Stimulated activated effector memory CD8-positive, alpha-beta T cell treated with anti-CD3 and anti-CD28 coated beads, Interleukin-12 subunit alpha, Interleukin-12 subunit beta, amount 100 ng/mL, for 72 hours (primary cell): ENCODE data around the gene PRR5.
"Not testable (repeated sequence)": the region's sequence is repeated elsewhere in the genome, so short reads cannot be mapped to it uniquely, and the experiment has no call there.

Experiments
- ATAC-seq: fragments of 150-1000 bp; cut with Tn5 transposase; 2 replicates; pipeline ENCODE4 v1.10.0; 2021
- DNase-seq, 2 donors: peaks; one replicate each; pipeline ENCODE4 v3.0.0; 2021 to 2022; ENCODE audit warnings: low spot score in 2 of 2
- H3K27ac Mint-ChIP-seq: one replicate; pipeline ENCODE4 v1.8.0; 2022; ENCODE audit warnings: mild to moderate bottlenecking, mixed read lengths
- H3K36me3 Mint-ChIP-seq: one replicate; pipeline ENCODE4 v1.8.0; 2022; ENCODE audit warnings: mild to moderate bottlenecking, mixed read lengths
- H3K4me1 Mint-ChIP-seq: one replicate; pipeline ENCODE4 v1.8.0; 2022; ENCODE audit warnings: mixed read lengths
- H3K4me3 Mint-ChIP-seq: one replicate; pipeline ENCODE4 v1.8.0; 2022; ENCODE audit warnings: mild to moderate bottlenecking, mixed read lengths
- H3K9me3 Mint-ChIP-seq: one replicate; pipeline ENCODE4 v1.8.0; 2022; ENCODE audit warnings: mixed read lengths

Gene PRR5, protein sequence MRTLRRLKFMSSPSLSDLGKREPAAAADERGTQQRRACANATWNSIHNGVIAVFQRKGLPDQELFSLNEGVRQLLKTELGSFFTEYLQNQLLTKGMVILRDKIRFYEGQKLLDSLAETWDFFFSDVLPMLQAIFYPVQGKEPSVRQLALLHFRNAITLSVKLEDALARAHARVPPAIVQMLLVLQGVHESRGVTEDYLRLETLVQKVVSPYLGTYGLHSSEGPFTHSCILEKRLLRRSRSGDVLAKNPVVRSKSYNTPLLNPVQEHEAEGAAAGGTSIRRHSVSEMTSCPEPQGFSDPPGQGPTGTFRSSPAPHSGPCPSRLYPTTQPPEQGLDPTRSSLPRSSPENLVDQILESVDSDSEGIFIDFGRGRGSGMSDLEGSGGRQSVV

DNA sequence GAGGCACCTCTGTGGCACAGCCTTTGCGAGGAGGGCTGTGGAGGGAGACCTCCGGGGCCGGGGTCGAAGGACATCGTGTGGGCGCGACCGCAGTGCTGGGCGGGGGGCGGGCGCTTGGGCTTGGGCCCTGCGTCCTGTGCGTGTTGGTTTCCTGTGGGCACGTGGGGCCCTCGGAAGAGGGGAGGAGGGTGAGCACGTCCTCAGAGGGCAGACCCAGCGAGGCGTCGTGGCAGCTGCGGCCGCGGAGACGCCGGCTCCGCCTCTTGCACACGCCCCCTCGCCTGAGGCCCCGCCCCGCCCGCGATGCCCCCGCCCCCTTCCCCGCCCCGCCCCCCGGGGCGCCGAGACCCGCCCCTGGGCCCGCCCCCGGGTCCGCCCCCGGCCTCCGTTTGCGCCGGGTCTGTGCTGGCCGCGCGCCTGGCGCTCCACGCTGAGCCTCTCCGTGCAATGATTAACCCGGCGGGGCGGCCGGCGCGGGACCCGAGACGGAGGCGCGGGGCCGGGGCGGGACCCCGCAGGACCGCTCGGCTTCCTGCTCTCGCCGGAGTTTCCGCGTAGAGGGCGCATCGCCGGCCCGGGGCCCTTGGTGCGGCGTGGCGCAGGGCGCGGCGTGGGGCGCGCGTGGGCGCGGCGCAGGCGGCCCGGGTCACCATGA is at the start of gene PRR5:
TSS of gene PRR5 (plus strand) at position 381 of the 655 bp plus-strand sequence. CDS start at position 652, 271 bp downstream.
- Mint-ChIP-seq H3K4me1 (peaks cover 56% of the 10 kb centered on the region), H3K36me3 (peaks cover 11% of the 10 kb centered on the region), H3K9me3 (no peaks in the 10 kb centered on the region), H3K4me3 (peak within 1 kb of the TSS; percentile 76), H3K27ac (peak within 1 kb of the TSS; percentile 82)
- peak; percentile 76 to 86 for DNase-seq
- ATAC-seq = peak; percentile 91

DNA sequence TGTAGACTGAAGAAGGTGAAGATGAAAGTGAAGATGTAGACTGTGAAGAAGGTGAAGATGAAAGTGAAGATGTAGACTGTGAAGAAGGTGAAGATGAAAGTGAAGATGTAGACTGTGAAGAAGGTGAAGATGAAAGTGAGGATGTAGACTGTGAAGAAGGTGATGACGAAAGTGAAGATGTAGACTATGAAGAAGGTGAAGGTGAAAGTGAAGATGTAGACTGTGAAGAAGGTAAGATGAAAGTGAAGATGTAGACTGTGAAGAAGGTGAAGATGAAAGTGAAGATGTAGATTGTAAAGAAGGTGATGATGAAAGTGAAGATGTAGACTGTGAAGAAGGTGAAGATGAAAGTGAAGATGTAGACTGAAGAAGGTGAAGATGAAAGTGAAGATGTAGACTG is 49.1 kb upstream of the PRR5 start:
- not testable (repeated sequence) for ATAC-seq, DNase-seq, H3K36me3 Mint-ChIP-seq, H3K4me1 Mint-ChIP-seq, H3K4me3 Mint-ChIP-seq, H3K27ac Mint-ChIP-seq, H3K9me3 Mint-ChIP-seq

DNA sequence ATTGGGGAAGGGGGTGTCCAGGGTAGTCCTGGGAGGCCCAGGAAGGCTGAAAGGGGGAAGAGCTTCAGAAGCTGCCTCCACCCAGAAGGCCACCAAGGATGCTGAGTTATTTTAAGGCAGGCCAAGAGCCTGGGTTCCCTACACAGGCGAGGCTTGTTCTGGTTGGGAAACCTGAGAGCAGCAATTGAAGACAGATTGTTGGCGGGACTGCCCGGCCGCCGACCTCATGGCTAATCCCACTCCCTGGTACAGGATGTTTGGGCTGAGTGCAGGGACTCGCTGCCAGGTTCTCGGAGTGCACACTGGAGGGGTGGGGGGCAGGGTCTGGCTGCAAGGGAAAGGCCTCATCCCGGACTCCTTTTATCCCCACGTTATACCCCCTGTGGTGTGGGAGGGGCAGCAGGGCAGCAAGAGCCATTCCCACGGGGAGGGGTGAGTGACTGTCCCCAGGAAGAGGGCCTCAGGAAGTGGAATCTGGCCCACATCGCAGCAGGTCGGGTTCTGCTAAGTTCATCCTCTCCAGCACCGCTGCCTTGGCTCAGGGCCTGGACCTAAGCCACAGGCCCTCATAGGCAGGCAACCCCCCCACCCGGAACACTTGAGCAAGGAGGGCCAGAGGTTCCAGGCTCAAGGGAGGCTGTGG is 43.6 kb upstream of the PRR5 start:
- no peak overlapping the region for H3K27ac Mint-ChIP-seq
- no peak overlapping the region for H3K4me3 Mint-ChIP-seq
- no peaks in the 10 kb centered on the region for H3K36me3 Mint-ChIP-seq
- H3K4me1 Mint-ChIP-seq = peaks cover 3% of the 10 kb centered on the region
- no peaks in the 10 kb centered on the region for H3K9me3 Mint-ChIP-seq
- no peak for DNase-seq
- no peak for ATAC-seq

DNA sequence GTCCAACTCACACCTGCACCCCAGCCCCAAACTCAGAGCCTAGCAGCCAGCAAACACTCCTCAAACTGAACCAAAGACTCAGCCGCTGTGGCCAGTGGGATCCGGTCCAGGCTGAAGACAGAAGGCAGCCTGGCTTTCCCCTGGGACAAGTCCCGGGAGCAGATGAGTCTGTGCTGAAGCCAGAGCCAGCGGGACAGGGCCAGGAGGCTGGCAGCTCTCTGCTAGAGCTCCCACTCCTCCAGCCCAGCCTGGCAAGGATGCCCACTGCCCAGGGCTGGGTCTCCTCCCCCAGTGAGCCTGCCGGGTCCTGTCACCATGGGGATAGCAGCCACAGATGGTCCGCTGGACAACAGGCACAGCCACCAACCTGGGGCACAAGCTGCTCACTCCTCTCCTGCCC is 42.9 kb upstream of the PRR5 start:
- H3K27ac Mint-ChIP-seq = no peak overlapping the region
- H3K9me3 Mint-ChIP-seq = no peaks in the 10 kb centered on the region
- no peak overlapping the region for H3K4me3 Mint-ChIP-seq
- H3K4me1 Mint-ChIP-seq = peaks cover 10% of the 10 kb centered on the region
- ATAC-seq (no peak), DNase-seq (no peak)
- H3K36me3 Mint-ChIP-seq = no peaks in the 10 kb centered on the region

- Mint-ChIP-seq H3K4me3 (no peak overlapping the region), H3K4me1 (peaks cover 21% of the 10 kb centered on the region), H3K27ac (no peak overlapping the region), H3K36me3 (no peaks in the 10 kb centered on the region), H3K9me3 (no peaks in the 10 kb centered on the region)
- ATAC-seq (no peak), DNase-seq (no peak)
Measured at GRCh38 chr22:44660051-44660830, 41.8 kb upstream of the PRR5 start.

GRCh38 chr22:44661070-44661469 is 40.9 kb upstream of the PRR5 start:
- Mint-ChIP-seq H3K9me3 (no peaks in the 10 kb centered on the region), H3K27ac (no peak overlapping the region), H3K36me3 (no peaks in the 10 kb centered on the region), H3K4me3 (no peak overlapping the region), H3K4me1 (peaks cover 30% of the 10 kb centered on the region)
- DNase-seq (no peak), ATAC-seq (no peak)

- peaks cover 38% of the 10 kb centered on the region for H3K4me1 Mint-ChIP-seq
- DNase-seq (no peak), ATAC-seq (no peak)
- no peak overlapping the region for H3K27ac Mint-ChIP-seq
- no peak overlapping the region for H3K4me3 Mint-ChIP-seq
- H3K9me3 Mint-ChIP-seq = no peaks in the 10 kb centered on the region
- H3K36me3 Mint-ChIP-seq = no peaks in the 10 kb centered on the region
Measured at GRCh38 chr22:44661659-44662569, 40.1 kb upstream of the PRR5 start.

GRCh38 chr22:44663256-44663999 is 38.6 kb upstream of the PRR5 start:
- Mint-ChIP-seq H3K27ac (no peak overlapping the region), H3K4me1 (peaks cover 49% of the 10 kb centered on the region), H3K4me3 (no peak overlapping the region), H3K36me3 (peaks cover 6% of the 10 kb centered on the region), H3K9me3 (no peaks in the 10 kb centered on the region)
- DNase-seq (no peak), ATAC-seq (no peak)

GRCh38 chr22:44664149-44664548 is 37.9 kb upstream of the PRR5 start:
- H3K4me3 Mint-ChIP-seq = peak overlapping the region; percentile 16
- peak overlapping the region; percentile 17 for H3K27ac Mint-ChIP-seq
- peaks cover 51% of the 10 kb centered on the region for H3K4me1 Mint-ChIP-seq
- H3K36me3 Mint-ChIP-seq = peaks cover 6% of the 10 kb centered on the region
- ATAC-seq (peak; percentile 72), DNase-seq (peak in 1 of 2 donors; percentile 70)
- no peaks in the 10 kb centered on the region for H3K9me3 Mint-ChIP-seq

- ATAC-seq (no peak), DNase-seq (no peak)
- peaks cover 6% of the 10 kb centered on the region for H3K36me3 Mint-ChIP-seq
- no peak overlapping the region for H3K4me3 Mint-ChIP-seq
- no peak overlapping the region for H3K27ac Mint-ChIP-seq
- H3K4me1 Mint-ChIP-seq = peaks cover 58% of the 10 kb centered on the region
- no peaks in the 10 kb centered on the region for H3K9me3 Mint-ChIP-seq
Measured at GRCh38 chr22:44665115-44665514, 36.9 kb upstream of the PRR5 start.

GRCh38 chr22:44666207-44666585 is 35.8 kb upstream of the PRR5 start:
- ATAC-seq (no peak), DNase-seq (no peak)
- peaks cover 69% of the 10 kb centered on the region for H3K4me1 Mint-ChIP-seq
- peaks cover 6% of the 10 kb centered on the region for H3K36me3 Mint-ChIP-seq
- H3K27ac Mint-ChIP-seq = no peak overlapping the region
- no peak overlapping the region for H3K4me3 Mint-ChIP-seq
- no peaks in the 10 kb centered on the region for H3K9me3 Mint-ChIP-seq

- Mint-ChIP-seq H3K4me1 (peaks cover 79% of the 10 kb centered on the region), H3K36me3 (peaks cover 6% of the 10 kb centered on the region), H3K27ac (peak overlapping the region; percentile 20), H3K9me3 (no peaks in the 10 kb centered on the region), H3K4me3 (peak overlapping the region; percentile 70)
- ATAC-seq (no peak), DNase-seq (no peak)
Measured at GRCh38 chr22:44667276-44667675, 34.7 kb upstream of the PRR5 start.

DNA sequence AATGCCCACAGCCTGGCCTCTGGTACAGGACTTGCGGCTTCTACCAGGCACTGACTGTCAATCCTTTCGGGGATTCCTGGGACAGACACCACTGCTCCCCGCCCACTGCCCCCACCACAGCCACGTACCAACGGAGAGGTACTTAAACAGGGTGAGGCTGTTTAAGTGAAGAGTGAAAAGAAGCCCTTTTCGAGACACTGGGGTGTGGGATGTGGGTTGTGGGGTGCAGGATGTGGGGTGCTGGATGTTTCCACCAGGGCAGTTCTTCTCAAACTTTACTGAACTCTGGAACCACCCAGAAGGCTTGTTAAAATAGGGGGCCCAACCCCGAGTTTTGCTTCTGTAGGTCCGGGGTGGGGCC is 34.2 kb upstream of the PRR5 start:
- peak overlapping the region; percentile 20 for H3K27ac Mint-ChIP-seq
- peaks cover 6% of the 10 kb centered on the region for H3K36me3 Mint-ChIP-seq
- H3K4me3 Mint-ChIP-seq = peak overlapping the region; percentile 70
- DNase-seq = peak; percentile 37 to 75
- ATAC-seq = peak; percentile 57
- peaks cover 85% of the 10 kb centered on the region for H3K4me1 Mint-ChIP-seq
- H3K9me3 Mint-ChIP-seq = no peaks in the 10 kb centered on the region
